CD8-positive, alpha-beta memory T cell (primary cell): ENCODE data around the gene MAPKAPK3. TPM values are rescaled to one million over a fixed set of nuclear protein-coding genes. Genes with fewer than 3 reads are reported as not detected.

Source experiments
- polyA plus RNA-seq: library from polyadenylated mRNA; unstranded; fragments of 300-500 nt; fragmentation: Illumina TruSeq; gene quantifications from one replicate; pipeline ENCODE4 v1.2.3, GENCODE V29; 2021
- total RNA-seq, 2 experiments: library from RNA; stranded (reverse); gene quantifications; one replicate each; pipeline ENCODE4 v1.2.3, GENCODE V29; 2021

Gene MAPKAPK3
- total and polyA plus RNA-seq, 3 experiments from 2014 or later, result 57.0 to 156 (median 153) TPM

Other genes starting within 250 kb of the MAPKAPK3 start
- gene CACNA2D2, start 113.5 kb upstream of the MAPKAPK3 start, total RNA-seq, result 1 to 10 TPM in 1 of 2 experiments, under 1 TPM in 1; 0.73 to 1.1 TPM
- gene CACNA2D2, start 113.5 kb upstream of the MAPKAPK3 start, polyA plus RNA-seq, result 2.6 TPM
- 10 to 100 TPM; 11.5 to 13.0 TPM for gene C3orf18, start 49.4 kb upstream of the MAPKAPK3 start, total RNA-seq
- 15.8 TPM for gene C3orf18, start 49.4 kb upstream of the MAPKAPK3 start, polyA plus RNA-seq
- gene HEMK1, start 47.6 kb upstream of the MAPKAPK3 start, total RNA-seq, result 10 to 100 TPM; 51.8 to 55.0 TPM
- 27.4 TPM for gene HEMK1, start 47.6 kb upstream of the MAPKAPK3 start, polyA plus RNA-seq
- 100 to 1,000 TPM; 216 to 222 TPM for gene CISH, start 5.4 kb upstream of the MAPKAPK3 start, total RNA-seq
- gene CISH, start 5.4 kb upstream of the MAPKAPK3 start, polyA plus RNA-seq, result 92.8 TPM
- 1 to 10 TPM; 2.0 to 2.1 TPM for gene DOCK3, start 57.8 kb downstream of the MAPKAPK3 start, total RNA-seq
- gene DOCK3, start 57.8 kb downstream of the MAPKAPK3 start, polyA plus RNA-seq, result 0.16 TPM